CD4-positive, alpha-beta T cell treated with Interleukin-4 for 1 hour (primary cell): ENCODE measurements around the gene CERCAM.
A peak's percentile ranks its signal among the peaks of the same experiment; 100 is the strongest.
"Not testable (repeated sequence)": the region's sequence is repeated elsewhere in the genome, so short reads cannot be mapped to it uniquely, and the experiment has no call there.

ENCODE experiments used
- DNase-seq, 2 donors: peaks; one replicate each; pipeline ENCODE4 v3.0.0-alpha.2; 2020 to 2022

The CERCAM gene

DNA sequence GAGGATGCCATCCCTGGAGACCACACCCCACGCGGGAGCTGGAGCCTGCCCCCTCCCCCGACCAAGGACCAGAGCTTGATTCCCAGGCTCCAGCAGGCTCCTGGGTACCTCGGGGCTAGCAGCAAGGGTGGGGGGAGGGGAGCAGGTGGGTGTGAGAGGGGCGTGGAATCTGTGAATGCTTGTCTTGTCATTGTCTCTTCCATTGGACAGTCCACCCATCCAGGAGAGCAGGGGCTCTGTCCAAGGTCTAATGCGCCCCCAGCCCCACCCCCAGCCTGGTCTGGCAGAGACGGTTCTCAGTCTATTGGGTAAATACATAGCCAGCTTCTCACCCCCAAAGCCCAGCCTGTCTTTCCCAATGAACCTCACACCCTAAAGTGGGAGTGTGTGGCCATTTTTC lies 26.7 kb upstream of the CERCAM start:
- no peak for DNase-seq

DNA sequence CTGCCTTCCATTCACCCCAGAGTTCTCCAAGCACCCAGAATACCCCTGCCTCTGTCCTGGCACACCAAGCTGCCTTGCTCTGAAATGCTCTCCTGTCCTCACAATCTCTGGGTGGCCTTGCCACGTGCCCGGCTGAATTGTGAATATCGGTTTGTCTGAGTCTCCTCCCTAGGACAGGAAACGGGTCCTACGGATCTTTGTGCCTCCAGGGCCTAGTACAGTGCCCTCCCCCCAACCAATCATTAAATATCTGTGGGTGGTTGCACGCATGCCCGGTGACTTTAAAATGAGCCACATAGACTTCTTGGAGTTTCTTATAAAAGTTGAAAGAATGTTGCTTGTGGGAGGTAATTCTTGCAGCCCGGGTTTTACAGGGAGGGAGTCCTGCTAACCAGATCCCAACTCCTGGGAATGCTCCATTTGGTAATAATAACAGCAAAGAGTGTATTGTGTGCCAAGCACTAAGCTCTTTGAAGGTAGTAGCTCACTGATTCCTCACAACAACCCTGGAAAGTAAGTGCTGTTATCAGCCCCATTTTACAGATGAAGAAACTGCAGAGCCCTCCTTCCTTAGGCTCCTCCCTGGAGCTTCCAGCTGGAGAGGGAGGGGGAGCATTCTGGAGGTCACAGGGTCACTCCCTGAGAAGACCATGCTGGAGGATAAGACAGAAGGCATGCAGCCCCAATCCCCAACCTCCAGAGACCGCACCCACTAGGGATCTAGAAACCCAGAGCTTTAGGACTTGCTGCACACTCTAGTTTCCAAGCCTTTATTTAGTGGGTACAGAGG lies 26.1 kb upstream of the CERCAM start:
- no peak for DNase-seq

DNA sequence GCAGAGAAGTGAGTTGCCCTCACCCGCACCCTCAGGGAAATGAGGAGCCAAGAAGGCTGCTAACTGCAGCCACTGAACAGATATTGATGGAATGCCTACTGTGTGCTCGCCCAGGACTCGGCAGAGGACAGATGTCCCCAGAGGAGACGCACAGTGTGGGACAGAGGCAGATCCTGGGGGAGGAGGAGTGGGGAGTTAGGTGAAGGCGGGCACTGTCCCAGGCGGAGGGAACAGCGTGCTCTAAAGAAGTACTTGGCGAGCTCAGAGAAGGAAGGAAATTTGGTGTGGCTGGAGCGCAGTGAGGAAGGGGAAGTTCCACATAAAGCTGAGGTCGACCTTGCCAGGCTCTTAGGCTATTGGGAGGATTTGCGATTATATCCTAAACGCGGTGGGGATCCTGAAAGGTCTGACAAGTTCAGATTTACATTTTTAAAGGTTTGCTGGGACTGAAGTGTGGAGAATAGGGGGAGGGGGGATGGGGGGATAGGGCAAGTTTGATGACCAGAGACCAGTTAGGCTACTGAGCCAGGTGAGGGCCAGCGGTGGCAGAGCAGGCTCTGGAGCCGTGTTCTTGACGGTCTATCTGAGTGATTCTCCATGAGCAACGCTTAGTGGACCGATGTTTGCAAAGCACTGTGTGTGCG lies 23.6 kb upstream of the CERCAM start:
- no peak for DNase-seq

DNA sequence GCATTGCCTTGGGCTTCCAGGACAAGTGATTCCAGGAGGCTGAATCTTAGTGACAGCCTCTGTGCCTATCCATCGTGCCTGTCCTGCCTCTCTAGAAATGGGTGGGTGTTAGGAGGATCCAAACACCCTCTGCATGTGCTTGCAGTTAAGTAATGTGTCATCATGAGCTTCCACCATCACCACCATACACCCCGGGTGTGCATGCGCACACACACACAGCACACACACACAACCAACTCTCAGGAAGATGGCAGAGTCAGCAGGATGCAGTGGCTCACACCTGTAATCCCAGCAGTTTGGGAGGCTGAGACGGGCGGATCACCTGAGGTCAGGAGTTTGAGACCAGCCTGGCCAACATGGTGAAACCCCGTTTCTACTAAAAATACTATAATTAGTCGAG lies 22.8 kb upstream of the CERCAM start:
- DNase-seq: no peak

DNA sequence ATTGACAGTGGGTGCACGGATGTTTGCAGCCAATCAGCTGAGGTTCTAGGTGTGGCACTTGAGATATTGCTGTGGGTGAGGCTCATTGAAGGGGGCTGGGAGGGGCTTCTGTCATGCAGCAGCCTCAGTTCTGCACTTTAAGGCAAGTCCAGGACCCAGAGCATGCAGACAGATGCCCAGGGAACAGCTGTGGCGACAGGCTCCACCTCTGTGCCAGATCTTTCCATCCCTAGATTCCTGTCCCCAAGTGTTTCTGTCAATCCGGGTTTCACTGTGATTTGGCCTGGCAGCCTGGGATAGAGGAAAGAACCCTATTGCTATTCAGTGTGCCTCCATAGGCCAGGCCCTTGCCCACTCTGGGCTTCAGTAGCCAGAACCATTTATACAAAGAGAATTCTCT lies 20.8 kb upstream of the CERCAM start:
- no peak for DNase-seq

DNA sequence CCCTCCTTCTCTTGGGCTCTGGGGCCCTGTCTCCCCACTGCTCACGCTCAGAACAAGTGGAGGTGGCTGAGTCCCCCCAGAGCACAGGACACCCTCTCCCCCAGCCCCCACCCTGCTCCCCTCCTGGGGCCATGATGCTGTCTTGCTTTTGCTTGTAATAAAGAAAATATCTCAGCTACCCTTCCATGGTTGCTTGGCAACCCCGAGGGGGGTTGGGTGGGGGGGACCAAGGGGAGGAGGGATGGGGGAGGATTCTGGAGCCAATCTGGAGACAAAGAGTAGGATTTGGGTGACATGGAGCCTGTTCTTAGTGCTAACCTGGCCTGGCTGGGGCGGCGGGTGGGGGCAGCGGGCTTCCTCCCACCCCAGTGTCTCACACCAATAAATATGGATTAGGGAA lies 16.1 kb upstream of the CERCAM start:
- DNase-seq: no peak

DNA sequence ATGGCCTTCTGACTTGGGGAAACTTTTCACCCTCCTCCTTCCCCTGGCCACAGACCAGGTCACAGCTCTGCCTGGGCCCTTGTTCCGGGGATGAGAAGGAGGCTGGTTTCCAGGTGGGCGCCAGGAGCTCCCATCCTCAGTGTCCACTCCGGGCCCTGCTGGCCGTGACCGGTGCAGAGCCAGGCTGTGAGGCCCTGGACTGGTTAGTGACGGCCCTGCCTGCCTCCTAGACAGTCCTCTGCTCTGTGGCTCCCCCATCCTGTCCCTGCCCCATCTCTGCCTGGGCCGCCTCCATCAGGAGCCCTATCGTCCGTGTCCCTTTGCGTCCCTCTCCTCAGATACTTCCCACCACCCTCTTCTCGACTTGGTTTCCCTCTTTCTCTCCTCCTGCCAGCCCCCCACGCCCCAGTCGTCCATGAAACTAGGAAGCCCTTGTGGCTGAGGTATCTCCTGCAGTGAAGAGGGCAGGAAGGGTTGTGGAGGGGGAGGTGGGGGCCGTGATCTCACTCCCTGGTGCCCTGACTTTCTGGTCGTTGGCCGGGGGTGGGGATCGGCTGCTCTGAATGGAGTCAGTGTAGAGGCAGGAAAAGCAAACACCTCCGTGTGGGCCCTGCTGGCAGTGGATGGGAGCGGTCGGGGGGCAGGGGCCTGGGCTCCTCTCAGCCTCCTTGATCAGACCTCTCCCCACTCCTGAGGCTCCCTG lies 15.4 kb upstream of the CERCAM start:
- DNase-seq: no peak

DNA sequence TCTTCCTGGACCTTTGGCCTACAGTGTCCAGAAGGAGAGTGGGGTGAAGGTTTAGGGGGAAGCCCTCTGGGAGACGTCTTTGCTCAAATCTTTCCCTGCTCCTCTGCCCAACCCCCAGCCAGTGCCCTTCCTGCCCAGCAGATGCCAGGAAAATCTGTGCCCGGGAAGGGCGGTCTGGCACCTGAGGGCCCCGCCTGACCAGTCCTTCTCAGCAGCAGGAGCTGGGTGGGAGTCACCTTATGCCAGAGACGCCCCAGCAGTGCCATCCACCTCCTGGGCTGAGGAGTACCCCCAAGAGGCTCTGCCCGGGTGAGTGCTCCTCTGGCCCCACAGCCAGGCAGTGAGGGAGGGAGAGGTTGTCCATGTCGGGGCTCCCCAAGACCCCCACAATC lies 14.9 kb upstream of the CERCAM start:
- no peak for DNase-seq

DNA sequence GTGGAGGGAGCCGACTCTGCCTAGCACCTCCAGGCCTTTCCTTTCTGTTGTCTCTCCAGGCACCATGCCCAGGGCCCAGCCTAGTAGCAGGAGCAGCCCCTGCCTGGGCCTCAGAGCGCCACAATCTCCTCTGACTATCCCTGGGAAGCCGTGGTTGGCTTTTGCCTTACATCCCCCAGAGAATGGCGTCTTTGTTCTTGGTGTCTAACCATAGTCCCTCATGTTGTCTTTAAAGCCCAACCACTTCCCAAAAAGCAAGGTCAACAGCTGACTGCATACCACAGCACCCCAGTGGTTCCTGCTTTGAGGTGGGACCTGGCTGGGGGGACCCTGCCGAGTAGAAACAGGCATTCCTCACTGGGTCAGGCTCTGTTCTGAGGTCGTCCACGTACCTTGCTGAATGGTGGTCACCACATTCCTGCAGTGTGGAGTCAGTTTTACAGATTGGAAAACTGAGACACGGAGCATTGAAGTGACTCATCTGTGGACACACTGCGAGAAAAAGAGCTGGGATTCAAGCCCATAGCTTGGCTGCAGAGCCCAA lies 13.7 kb upstream of the CERCAM start:
- no peak for DNase-seq

DNA sequence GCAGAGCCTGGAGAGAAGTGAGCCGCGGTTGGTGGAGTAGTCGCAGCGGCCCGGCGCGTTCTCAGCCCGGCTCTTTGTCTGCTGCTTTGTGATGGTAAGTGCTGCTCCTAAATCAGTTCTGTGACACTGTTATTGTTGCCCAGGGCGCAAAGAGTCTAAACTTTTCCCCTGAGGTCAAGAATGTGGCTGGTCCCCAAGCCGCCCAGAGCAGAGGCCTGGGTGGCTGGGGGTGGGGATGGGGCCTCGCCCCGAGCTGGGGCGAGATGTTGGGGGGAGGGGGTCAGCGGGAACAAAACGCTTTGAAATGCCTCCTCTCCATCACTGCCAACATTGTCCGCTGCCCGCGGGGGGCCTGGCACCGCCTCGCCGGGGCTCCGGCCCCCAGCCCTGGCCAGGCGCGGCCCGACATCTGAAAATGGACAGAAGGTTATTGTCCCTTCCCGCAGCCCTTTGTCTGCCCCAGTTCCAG lies 11.7 kb upstream of the CERCAM start:
- DNase-seq: no peak

DNA sequence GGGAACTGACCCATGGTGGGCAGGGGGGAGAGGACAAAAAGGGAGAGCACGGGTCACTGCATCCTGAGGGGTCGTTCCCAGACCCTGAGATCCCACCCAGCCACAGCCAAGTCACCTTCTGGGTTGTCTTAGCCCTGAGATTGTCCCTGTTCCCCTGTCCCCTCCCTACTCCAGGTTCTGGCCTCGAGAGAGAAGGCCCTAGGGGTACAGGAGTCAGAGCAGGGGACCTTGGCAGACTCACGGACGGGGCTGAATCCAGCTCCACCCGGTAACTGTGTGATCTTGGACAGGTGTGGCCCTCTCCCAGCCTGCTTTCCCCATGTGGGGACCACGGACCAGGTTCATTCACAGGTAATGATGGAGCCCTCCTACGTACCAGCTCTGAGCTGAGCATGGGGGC lies 11.2 kb upstream of the CERCAM start:
- no peak for DNase-seq

DNA sequence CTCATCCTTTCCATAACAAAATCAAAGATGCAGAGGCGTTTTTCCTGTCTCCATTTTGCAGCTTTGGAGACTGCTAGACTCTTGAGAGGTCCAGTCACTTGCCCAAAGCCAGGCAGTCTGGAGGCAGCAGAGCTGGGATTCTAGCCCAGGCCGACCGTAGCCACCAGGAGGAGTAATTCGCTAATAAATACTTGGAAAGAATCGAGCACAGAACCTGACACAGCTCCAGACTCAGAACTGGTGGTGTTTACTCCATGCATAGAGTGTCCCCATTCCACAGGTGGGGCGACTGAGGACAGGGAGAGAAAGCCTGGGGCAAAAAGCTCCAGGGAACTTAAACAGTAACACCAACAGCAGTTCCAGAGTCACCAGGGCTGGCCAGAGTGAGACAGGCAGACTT lies 10.7 kb upstream of the CERCAM start:
- DNase-seq: no peak

DNA sequence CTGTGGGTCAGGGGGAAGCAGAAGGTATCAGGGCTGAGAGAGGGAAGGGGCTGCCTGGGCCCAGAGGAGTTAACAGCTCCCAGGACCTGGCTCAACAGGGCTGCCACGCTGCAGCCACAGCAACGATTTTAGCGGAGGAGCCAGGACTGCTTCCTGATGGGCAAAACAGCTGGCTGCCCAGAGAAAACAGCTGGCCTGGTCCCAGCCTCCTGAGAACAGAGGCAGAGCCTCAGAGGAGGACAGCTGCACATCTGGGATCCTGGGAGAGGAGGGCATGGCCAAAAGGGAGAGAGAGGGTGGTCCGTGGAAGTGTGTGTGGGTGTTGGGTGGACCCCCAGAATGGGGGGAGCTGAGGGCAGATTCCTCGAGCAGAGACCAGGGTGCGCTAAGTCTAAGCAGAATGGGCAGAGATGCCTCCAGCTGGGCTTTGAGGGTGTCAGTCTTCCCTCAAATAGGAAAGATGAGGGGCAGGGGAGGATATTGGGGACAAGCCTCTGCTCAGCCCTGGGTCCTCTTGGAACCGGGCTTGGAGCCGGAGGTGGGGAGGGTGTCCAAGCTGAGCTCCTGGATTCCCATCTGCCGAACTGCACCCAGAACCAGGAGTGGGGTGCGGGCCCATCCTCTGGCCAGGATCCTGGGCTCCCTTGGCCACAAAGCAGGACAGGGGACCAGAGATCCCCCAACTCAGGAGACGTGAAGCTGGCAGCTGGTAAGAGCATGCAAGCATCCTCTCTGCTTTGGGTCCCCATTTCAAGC lies 9.1 kb upstream of the CERCAM start:
- no peak for DNase-seq

DNA sequence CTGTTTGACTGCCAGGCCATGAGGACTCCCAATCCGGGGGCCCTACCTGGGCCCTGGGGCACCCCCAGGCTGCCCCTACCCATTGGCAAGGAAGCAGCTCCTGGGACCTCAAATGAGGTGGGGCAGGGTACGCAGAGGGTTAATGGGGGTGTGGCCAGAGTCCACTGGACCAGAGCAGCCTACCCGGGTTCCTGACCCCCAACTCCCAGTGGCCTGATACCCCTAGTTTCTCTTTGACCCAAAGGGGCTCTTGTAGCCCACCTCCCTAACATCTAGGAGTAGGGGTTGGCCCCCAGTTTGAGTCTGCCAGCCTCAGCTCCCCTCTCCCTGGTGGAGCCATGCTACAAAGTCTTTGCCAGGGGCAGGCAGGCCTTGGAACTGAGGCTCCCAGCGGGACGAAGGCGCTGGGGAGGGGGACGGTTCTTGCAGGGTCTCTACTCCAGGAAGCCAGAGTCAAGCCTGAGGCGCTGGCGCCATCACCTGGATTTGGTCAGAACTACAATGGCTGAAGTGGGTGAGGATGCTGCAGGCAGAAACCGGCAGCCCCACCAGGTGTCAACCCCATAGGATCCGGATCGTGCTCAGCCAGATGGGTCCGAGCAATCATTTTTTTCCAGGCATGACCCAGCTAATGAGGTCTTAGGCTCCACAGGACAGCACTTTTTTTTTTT lies 8.4 kb upstream of the CERCAM start:
- peak; percentile 40 to 53 for DNase-seq

DNA sequence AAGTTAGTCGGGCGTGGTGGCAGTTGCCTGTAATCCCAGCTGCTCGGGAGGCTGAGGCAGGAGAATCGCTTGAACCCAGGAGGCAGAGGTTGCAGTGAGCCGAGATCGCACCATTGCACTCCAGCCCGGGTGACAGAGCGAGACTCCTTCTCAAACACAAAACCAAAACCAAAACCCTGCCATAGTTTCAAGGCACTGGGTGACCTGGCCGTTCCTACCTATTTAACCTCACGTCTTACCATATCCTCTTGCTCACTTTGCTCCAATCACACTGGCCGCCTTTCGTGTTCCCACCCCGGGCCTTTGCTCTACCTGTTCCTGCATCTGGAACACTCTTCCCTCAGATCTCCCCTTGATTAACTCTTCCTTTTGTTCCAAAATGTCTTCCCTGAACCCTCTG lies 6.9 kb upstream of the CERCAM start:
- DNase-seq: not testable (repeated sequence)

DNA sequence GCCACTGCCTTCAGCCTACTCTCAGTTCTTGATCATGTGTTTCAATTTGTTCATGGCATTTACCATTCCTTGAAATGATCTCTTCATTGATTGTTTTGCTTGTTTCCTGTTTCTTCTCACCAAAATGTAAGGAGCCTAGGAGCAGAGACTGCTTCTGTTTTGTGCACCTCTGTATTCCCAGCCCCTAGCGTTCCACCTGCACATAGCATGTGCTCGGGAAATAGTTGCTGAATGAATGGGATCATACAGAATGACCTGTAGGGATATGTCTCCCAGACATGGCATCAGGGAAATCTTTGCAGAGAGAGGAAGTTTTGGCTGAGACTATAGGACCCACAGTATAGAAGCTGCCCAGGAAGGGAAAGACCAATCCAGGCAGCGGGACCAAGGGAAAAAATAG lies 6.2 kb upstream of the CERCAM start:
- DNase-seq: no peak

DNA sequence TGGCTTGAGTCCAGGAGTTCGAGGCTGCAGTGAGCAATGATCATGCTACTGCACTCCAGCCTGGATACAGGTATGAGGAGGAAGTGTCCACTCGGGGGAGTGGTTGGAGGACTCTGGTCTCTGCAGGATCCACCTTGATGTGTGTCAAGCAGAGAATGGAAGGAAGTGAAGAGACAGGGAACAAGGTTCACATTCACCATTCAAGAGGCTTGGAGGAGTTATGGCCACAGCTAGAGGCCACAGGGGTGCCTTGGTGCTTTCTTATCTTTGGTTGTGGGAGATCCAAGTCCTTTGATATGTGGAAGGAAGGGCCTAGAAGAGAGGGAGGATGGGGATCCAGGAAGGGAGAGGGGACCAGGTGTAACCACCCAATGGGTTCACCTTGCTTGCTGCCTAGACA lies 5.4 kb upstream of the CERCAM start:
- DNase-seq: no peak

DNA sequence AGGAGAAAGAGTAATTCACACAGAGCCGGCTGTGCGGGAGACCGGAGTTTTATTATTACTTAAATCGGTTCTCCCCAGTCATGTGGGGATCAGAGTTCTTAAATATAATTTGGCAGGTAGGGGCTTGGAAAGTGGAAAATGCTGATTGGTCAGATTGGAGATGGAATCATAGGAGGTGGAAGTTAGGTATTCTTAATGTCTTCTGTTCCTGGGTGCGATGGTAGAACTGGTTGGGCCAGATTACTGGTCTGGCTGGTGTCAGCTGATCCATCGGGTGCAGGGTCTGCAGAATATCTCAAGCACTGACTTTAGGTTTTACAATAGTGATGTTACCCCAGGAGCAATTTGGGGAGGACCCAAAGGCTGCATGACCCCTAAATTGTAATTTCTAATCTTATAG lies 4.6 kb upstream of the CERCAM start:
- no peak for DNase-seq

DNA sequence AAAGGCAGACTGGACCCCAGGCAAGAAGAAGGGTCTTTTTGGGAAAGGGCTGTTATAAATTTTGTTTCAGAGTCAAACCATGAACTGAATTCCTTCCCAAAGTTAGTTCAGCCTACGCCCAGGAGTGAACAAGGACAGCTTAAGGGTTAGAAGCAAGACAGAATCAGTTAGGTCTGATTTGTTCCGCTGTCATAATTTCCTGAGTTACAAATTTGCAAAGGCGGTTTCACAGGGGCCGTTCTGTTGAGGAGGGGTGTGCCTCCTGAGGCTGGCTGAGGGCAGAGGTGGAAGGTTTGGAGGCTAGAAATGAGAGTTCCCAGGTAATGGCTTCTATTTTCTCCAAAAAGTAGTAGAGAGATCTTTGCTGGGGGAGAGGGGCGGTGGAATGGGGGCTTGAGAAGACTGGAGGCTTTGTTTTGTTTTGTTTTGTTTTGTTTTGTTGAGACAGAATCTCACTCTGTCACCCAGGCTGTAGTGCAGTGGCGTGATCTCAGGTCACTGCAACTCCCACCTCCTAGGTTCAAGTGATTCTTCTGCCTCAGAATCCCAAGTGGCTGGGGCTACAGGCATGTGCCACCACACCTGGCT lies 4.1 kb upstream of the CERCAM start:
- DNase-seq: no peak

DNA sequence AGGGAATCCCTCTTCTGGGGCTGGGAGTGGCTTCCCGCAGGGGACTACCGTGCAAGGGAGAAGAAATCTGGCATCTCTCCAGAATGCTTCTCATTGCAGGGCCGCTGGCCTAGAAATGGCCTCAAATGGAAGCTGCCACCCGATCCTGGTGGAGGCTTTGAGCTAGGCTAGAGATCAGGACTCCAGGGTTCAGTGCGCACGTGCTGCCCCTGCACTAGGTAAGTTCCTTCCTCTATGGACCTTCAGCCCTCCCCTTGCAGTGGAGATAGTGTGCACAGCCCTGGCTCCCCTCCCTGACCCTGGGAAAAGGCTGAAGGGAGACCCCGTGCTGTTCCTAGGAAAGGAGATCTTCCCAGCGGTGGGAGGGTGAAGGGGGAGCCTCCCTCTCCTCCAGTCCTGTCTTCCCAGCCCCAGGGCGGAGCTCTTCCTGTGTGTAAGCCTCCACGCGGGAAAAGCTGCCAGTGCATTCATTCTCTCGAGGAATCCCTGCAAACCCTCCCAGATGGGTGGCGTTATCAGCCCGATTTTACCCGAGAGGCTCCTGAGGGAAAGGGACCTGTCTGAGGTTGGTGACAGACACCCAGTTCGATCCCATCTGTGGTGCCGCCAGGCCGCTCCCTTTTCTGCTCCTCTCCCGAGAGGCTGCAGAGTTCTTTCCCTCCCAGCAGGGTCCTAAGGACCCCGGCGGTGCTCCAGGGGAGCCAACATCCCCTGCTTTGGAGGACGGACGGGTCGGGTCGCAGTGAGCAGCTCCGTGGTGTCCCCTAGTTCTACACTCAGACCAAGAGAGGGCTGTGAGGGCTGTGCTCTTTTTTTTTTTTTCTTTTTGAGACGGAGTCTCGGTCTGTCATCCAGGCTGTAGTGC lies 1.4 kb upstream of the CERCAM start:
- DNase-seq: no peak

DNA sequence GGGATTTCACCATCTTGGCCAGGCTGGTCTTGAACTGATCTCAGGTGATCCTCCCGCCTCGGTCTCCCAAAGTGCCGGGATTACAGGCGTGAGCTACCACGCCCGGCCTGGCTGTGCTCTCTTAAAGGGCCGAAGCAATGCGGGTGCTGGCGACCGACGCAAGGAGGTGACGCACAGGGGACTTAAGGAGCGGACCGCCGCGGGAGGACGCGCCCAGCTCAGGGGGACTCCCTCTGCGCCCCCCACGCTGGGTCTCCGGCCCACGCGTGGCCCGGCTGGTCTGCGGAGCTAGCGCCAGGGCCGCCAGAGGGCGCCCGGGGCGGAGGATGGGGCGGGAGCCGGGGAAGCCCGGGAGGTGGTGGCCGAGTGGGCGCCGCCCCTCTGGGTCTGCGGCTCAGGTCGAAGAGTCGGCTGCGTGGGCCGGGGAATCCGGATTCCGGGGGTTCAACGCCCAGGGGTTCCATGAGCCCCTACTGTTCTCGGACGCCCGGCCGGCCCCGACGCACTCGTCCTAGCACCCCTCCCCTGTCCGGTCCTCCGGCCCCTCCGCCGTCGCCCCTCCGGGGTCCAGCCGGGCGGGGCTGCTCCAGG lies 502 bp upstream of the CERCAM start:
- DNase-seq: peak; percentile 67 to 70
